BE2C (cell line): ENCODE measurements around the gene NSFL1C.

Source experiments
- DNase-seq: peaks from one replicate; pipeline ENCODE4 v3.0.0-alpha.2; 2020
- H3K27me3 ChIP-seq: fragments of 250-450 bp; sonication (Bioruptor Pico); 2 replicates; pipeline ENCODE4 v1.5.1; 2020; ENCODE audit warnings: mild to moderate bottlenecking
- H3K36me3 ChIP-seq: fragments of 250-450 bp; sonication (Bioruptor Pico); 2 replicates; pipeline ENCODE4 v1.5.1; 2020; ENCODE audit warnings: mild to moderate bottlenecking
- H3K4me1 ChIP-seq: fragments of 250-450 bp; sonication (Bioruptor Pico); 2 replicates; pipeline ENCODE4 v1.5.1; 2020
- H3K4me3 ChIP-seq: 2 replicates; pipeline ENCODE4 v1.5.1; 2011; ENCODE audit warnings: low read depth, low read length
- H3K9me3 ChIP-seq: fragments of 250-450 bp; sonication (Bioruptor Pico); 2 replicates; pipeline ENCODE4 v1.5.1; 2020
- CTCF ChIP-seq: IDR thresholded peaks from 2 replicates; pipeline ENCODE4 v1.5.1; 2012; ENCODE audit warnings: mild to moderate bottlenecking, low read depth, low read length

The NSFL1C gene

DNA sequence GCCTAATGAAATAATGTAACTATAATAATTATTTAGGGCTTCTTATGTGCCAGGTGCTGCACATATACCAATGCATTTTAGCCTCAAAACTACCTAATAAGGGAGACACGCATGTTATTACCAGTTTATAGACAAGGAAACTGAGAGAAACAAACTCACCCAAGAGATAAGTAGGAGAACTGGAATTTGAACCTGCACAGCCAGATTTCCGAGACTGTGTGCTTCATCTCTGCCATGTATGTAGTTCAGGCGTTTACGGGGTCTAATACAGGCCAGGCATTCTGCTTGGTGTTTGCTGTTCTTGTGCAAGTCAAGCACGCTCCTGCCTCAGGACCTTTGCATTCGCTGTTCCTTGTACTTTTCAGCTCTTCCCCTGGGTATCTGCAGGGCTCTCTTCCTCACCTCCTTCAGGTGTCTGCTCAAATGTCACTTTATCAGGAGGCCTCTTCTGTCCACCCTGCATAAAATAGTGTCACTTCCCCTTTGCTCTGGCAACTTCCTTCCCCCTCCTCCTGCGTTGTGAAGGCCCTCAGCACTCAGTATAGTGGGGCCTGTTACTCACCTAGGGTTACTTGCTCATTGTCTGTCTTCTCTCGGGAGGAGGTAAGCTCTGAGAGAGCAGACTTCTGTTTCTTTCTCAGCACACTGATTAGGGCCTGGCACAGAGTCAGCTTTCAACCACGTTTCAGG is 6.1 kb upstream of the NSFL1C start:
- no peaks in the 10 kb centered on the region for H3K4me1 ChIP-seq
- H3K27me3 ChIP-seq: no peaks in the 10 kb centered on the region
- no peaks in the 10 kb centered on the region for H3K36me3 ChIP-seq
- no peak overlapping the region for H3K4me3 ChIP-seq
- DNase-seq: no peak
- no peaks in the 10 kb centered on the region for H3K9me3 ChIP-seq
- no peak for TF ChIP-seq CTCF

DNA sequence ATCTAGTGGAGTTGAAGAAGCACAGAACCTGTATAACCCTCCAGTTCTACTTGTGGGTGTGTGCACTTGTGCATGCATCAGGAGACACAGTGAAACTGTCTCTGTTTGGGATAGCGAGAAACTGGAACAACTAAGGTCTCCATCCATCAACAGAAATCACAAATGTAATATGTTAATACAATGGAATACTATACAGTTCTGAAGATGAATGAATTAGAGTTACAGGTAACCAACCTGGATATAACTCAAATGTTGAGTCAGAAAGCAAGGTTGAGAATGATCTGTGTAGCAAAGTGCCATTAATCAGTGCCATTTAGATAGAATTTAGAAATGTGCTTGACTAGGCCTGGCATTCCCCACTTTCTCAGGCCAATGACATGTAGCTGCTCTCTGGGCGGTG is 4.6 kb upstream of the NSFL1C start:
- no peaks in the 10 kb centered on the region for H3K36me3 ChIP-seq
- H3K27me3 ChIP-seq: no peaks in the 10 kb centered on the region
- DNase-seq: no peak
- H3K9me3 ChIP-seq: no peaks in the 10 kb centered on the region
- H3K4me1 ChIP-seq: no peaks in the 10 kb centered on the region; the same call in 1 of the 2 replicates
- no peak overlapping the region for H3K4me3 ChIP-seq
- TF ChIP-seq CTCF: no peak

- no peaks in the 10 kb centered on the region for H3K9me3 ChIP-seq
- H3K4me3 ChIP-seq: no peak overlapping the region
- DNase-seq: peak; percentile 65
- no peaks in the 10 kb centered on the region for H3K36me3 ChIP-seq
- H3K4me1 ChIP-seq: no peaks in the 10 kb centered on the region; the same call in none of the 2 replicates
- peak; percentile 68 for TF ChIP-seq CTCF
- no peaks in the 10 kb centered on the region for H3K27me3 ChIP-seq
These were observed 3.4 kb upstream of the NSFL1C start for GRCh38 chr20:1469925-1470571.

DNA sequence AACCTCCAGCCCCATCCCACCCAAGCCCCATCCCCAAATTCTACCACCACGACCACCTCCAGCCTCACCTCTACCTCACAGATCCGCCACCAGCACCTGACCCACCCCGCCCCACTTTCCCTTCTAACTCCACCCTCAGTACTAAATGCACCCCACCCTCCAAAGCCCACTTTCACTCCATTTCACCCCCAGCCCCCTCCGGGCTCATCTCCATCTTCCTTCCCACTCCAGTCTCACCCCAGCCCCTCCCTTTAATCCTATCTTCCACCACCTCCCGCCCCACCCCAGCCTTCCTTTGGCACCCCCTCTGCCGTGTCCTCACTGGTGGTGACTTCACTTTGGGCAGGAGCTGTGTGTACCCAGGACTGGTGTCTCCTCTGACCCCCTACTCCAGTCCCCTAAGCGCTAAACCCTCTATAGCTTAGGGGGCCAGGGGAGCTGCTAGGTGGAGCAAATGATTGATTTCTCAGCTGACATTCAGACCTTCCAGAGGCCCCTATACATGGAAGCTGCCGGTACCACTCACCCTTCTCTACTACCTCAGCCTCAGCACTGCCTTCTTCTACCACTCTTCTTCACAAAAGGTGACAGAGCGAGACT is 2.8 kb upstream of the NSFL1C start:
- H3K4me1 ChIP-seq: no peaks in the 10 kb centered on the region; the same call in none of the 2 replicates
- no peak for TF ChIP-seq CTCF
- H3K9me3 ChIP-seq: no peaks in the 10 kb centered on the region
- no peaks in the 10 kb centered on the region for H3K36me3 ChIP-seq
- no peaks in the 10 kb centered on the region for H3K27me3 ChIP-seq
- no peak overlapping the region for H3K4me3 ChIP-seq
- no peak for DNase-seq

GRCh38 chr20:1468117-1468624 is 1.5 kb upstream of the NSFL1C start:
- Histone ChIP-seq H3K4me1 (no peaks in the 10 kb centered on the region; the same call in none of the 2 replicates), H3K27me3 (no peaks in the 10 kb centered on the region), H3K9me3 (no peaks in the 10 kb centered on the region), H3K4me3 (no peak overlapping the region), H3K36me3 (no peaks in the 10 kb centered on the region)
- no peak for DNase-seq
- no peak for TF ChIP-seq CTCF
